HG02870 (cell line): ENCODE data around the gene RMI2.
"Not testable (repeated sequence)": the region's sequence is repeated elsewhere in the genome, so short reads cannot be mapped to it uniquely, and the experiment has no call there.

Source experiments
- ATAC-seq: cut with Tn5 transposase; IDR thresholded peaks from one replicate; pipeline ENCODE4 v1.9.1; 2021; ENCODE audit warnings: mild to moderate bottlenecking, moderate library complexity; ENCODE audit not compliant: unreplicated experiment

RMI2 gene

GRCh38 chr16:11350921-11351335 is 5.7 kb downstream of the RMI2 start:
- no peak for ATAC-seq

GRCh38 chr16:11353158-11353557 is 7.9 kb downstream of the RMI2 start:
- no peak for ATAC-seq

DNA sequence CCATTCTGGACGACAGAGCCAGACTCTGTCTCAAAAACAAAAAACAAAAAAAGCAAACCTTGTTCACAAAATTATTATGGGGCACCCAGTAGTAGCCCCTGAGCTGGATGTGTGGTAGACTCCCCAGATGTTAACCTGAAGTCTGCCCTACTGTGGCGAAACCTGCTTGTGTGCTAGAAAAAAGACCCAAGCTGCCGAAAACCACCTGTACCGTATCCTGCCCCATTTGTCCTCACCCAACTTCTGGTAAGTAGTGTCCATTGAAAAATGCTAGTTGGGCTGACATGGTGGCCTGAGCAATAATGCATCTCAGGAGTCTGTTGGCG is 9.1 kb downstream of the RMI2 start:
- ATAC-seq, result peak; percentile 13

GRCh38 chr16:11354733-11355574 is 9.7 kb downstream of the RMI2 start:
- ATAC-seq, result peak; percentile 58

- ATAC-seq, result no peak
Measured at GRCh38 chr16:11355862-11356261, 10.6 kb downstream of the RMI2 start.

GRCh38 chr16:11356573-11357331 is 11.5 kb downstream of the RMI2 start:
- no peak for ATAC-seq

DNA sequence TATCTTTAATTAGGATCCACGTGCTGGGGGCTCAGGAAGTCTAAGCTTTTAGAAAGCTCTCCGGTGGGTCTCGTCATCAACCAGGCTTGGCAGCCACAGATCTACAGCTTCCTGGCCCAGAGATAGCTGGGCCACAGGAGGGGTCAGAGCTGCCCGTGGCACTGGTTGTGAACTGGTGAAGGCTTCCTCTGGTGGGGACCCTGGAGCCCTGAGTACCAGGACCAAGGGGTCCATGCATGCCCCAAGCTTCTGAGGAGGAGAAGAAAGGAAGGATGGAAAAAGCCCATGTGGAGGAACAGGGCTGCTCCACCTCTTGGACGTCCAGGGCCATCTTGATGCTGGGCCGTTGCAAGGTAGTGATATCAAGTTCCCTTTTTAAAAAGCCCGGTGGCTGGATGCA is 13.3 kb downstream of the RMI2 start:
- no peak for ATAC-seq

DNA sequence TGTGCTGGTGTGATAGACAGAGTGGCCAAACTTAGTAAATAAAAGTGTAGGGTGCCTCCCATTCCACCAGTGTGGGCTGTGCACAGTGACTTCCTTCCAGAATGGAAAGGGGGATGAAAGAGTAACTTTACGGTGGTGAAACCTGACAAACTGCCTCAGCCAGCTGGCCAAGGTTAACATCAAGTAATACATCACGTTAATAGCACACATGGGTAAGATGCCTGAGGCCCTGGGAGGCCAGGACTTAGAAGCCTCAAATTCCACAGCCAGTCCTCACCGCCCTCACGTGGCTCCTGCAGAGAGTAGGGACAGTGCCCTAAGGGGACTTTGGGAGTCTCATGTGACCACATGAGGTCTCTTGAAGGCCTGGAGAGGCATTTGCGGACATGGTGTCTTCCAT is 14.1 kb downstream of the RMI2 start:
- ATAC-seq, result no peak

DNA sequence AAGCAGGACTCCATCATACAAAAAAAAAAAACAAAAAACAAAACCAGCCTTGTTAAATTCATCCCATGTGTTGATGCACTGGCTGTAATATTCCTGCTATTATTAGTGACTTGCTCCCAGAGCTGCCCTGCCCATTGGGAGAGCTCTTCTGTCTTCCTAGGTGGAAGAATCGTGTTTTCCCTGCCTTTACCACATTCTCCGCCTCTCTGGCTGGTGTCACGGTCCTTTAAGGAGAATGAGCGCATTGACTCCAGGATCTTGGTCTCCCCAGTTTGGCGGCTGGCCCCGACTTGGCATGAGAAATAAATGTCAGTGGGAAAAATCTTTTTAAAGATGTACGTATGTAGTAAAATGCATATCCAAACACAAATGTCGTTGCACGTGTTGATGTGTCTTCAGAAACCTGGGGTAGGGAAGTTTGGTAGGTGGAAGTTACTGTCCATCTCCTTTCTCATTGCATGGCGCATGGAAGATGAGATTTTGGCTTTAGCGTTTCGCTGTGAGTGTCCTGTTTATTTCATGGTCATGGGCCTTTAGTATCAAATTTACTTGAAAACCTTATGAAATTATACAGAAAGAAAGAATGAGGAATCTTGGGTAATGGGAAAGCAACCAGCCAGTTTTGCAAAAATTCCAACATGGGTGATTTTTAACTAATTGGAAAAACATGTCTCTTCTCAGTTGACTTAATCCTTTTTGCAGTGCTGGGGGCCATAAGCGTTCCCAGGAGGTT is 15.5 kb downstream of the RMI2 start:
- no peak for ATAC-seq

- ATAC-seq, result peak; percentile 58
Measured at GRCh38 chr16:11361701-11362451, 16.6 kb downstream of the RMI2 start.

- ATAC-seq, result no peak
Measured at GRCh38 chr16:11363927-11364258, 18.6 kb downstream of the RMI2 start.

DNA sequence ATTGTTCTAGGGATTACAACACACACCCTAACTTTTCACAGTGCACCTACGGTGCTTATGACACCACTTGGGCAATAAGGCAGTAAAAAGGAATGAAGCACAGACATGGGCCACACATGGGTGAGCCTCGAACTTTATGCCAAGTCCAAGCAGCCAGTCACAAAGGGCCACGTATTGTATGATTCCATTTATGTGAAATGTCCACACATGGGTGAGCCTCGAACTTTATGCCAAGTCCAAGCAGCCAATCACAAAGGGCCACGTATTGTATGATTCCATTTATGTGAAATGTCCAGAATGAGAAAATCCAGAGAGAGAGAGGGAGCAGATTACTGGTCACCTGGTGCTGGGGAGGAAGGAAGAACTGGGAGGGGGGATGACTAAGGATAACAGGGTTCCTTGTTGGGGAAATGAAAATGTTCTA is 22.2 kb downstream of the RMI2 start:
- ATAC-seq, result no peak

DNA sequence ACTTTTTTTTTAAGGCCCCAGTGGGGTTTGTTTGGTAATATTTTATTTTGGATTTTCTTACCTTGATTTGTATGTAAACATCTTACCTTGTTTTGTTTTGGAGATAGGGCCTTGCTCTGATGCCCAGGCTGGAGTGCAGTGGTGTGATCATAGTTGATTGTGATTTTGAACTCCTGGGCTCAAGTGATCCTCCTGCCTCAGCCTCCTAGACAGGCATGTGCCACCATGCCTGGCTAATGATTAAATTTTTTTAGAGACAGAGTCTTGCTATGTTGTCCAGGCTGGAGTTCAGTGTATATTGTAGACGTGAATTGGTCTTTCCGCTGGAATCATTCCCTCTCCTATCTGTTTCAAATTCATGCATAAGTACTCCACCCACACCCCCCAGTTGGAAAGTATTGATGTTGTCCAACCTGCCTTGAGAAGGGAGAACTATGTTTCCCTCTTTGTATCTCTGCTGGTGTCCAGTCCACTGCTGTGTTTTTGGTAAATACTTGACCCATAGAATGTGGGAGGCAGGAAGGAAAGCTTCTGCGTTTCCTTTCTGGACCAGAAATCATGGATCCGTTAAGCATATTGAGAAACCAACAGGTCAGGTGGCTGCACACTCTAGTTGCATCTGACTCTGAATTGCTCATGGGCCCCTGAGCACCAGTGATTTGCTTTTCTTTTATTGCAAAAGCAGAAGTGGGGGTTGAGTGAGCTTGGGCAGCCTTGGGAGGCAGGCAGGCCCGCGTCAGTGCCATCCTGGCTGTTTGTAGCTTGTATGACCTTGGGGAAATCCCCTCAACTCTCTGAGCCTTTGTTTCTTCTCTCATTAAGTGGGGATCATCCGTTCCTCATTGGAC is 25.0 kb downstream of the RMI2 start:
- ATAC-seq, result no peak

- ATAC-seq, result not testable (repeated sequence)
Measured at GRCh38 chr16:11370932-11371279, 25.6 kb downstream of the RMI2 start.

- ATAC-seq, result no peak
Measured at GRCh38 chr16:11372073-11372828, 27.0 kb downstream of the RMI2 start.

- no peak for ATAC-seq
Measured at GRCh38 chr16:11372829-11373306, 27.6 kb downstream of the RMI2 start.

DNA sequence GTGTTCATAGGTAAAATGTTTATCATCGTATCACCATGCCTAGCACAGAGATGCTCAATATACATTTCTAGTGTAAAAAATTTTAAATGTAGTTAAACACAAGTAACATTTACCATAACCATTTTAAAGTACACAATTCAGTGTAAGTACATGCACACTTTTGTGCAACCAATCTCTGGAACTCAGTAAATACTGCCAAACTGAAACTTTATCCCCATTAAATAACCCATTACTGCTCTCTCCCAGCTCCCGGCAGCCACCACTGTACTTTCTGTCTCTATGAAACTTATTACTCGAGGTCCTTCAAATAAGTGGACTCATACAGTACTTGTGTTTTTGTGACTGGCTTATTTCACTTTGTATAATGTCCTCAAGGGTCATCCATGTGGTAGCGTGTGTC is 29.0 kb downstream of the RMI2 start:
- ATAC-seq, result no peak

DNA sequence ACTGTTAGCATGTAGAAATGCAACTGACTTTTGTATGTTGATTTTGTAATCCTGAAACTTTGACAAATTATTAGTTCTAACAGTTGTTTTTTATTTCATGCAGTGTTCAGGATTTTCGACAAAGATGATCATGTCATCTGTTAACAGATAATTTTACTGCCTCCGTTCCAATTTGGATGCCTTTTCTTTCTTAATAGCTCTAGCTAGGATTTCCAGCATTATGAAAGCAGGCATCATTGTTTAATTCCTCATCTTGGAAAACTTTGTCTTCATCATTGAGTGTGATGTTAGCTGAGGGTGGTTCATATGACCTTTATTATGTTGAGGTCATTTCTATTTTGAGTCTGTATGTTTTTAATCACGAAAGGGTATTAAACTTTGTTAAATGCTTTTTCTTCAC is 31.9 kb downstream of the RMI2 start:
- no peak for ATAC-seq

GRCh38 chr16:11378951-11379350 is 33.7 kb downstream of the RMI2 start:
- not testable (repeated sequence) for ATAC-seq
